B cell (primary cell): ENCODE data around the gene NT5C. TPM values are rescaled to one million over a fixed set of nuclear protein-coding genes. Genes with fewer than 3 reads are reported as not detected.
A peak's percentile ranks its signal among the peaks of the same experiment; 100 is the strongest.

Source experiments
- ATAC-seq: fragments of 200-7000 bp; cut with Tn5 transposase; one replicate; pipeline ENCODE4 v1.10.0; 2021; ENCODE audit warnings: low read depth, mild to moderate bottlenecking, moderate number of reproducible peaks, moderate library complexity
- CTCF ChIA-PET: fragments of 350-600 bp; sonication (Branson Sonifier 250); formaldehyde crosslinking; loops from one replicate; lab custom pipeline; 2021; ENCODE audit warnings: antibody characterized with exemption, inconsistent platforms; lab: Charles Lee
- POLR2A ChIA-PET: fragments of 350-600 bp; sonication (Branson Sonifier 250); formaldehyde crosslinking; loops from one replicate; lab custom pipeline; 2021; ENCODE audit warnings: antibody characterized with exemption; lab: Charles Lee
- DNase-seq: peaks from one replicate; pipeline ENCODE4 v3.0.0; 2013
- H2AFZ ChIP-seq: 2 replicates; pipeline ENCODE4 v1.6.1; 2012; ENCODE audit warnings: mild to moderate bottlenecking, low read depth, low read length; ENCODE audit not compliant: insufficient read depth, poor library complexity, severe bottlenecking
- H3K27ac ChIP-seq, 2 donors: 1 replicate in 1 of 2; 2 replicates in 1 of 2; pipeline ENCODE4 v1.5.1; 2012 to 2013; ENCODE audit warnings: low read length in 2 of 2, mild to moderate bottlenecking in 2 of 2, moderate library complexity in 1 of 2
- H3K27me3 ChIP-seq, 4 experiments: fragments of 200-600 bp in 1 of 4; sonication (generic) in 1 of 4; replicated peaks in 1 of 4; 1 replicate in 2 of 4; 2 replicates in 2 of 4; pipeline versions ENCODE4 v1.6.1 to v1.7.0; 2013 to 2016; ENCODE audit warnings: low read length in 3 of 4, mild to moderate bottlenecking in 2 of 4, mixed read lengths in 1 of 4, moderate library complexity in 1 of 4; ENCODE audit not compliant: insufficient read depth in 4 of 4, control insufficient read depth in 3 of 4; ENCODE audit errors: control extremely low read depth in 1 of 4
- H3K36me3 ChIP-seq, 2 experiments: replicated peaks in 1 of 2; 1 replicate in 1 of 2; 2 replicates in 1 of 2; pipeline versions ENCODE4 v1.6.1 to v1.7.1; 2013; ENCODE audit warnings: low read length in 1 of 2; ENCODE audit not compliant: insufficient read depth in 2 of 2, control insufficient read depth in 1 of 2; ENCODE audit errors: control extremely low read depth in 1 of 2, extremely low read depth in 1 of 2
- H3K4me1 ChIP-seq, 2 donors: fragments of 200-600 bp in 1 of 2; sonication (generic) in 1 of 2; 1 replicate in 1 of 2; 2 replicates in 1 of 2; pipeline versions ENCODE4 v1.5.1 to v1.6.1; 2013 to 2017; ENCODE audit warnings: low read length in 2 of 2; ENCODE audit not compliant: control insufficient read depth in 2 of 2, insufficient read depth in 2 of 2
- H3K4me2 ChIP-seq: replicated peaks from 2 replicates; pipeline ENCODE3; 2012; ENCODE audit warnings: mild to moderate bottlenecking, low read depth, low read length; ENCODE audit not compliant: poor library complexity, severe bottlenecking
- H3K4me3 ChIP-seq, 5 experiments: fragments of 200-600 bp in 1 of 5; sonication (generic) in 1 of 5; 1 replicate in 3 of 5; 2 replicates in 2 of 5; pipeline versions ENCODE4 v1.5.1 to v1.7.0; 2011 to 2016; ENCODE audit warnings: low read length in 4 of 5, mild to moderate bottlenecking in 4 of 5, low read depth in 2 of 5, control low read depth in 1 of 5, moderate library complexity in 1 of 5; ENCODE audit not compliant: insufficient read depth in 1 of 5; ENCODE audit errors: control extremely low read depth in 1 of 5, extremely low read depth in 1 of 5
- H3K79me2 ChIP-seq: fragments of 200-600 bp; sonication (generic); one replicate; pipeline ENCODE4 v1.6.0; 2016; ENCODE audit warnings: low read length; ENCODE audit not compliant: control insufficient read depth, insufficient read depth
- H3K9ac ChIP-seq: fragments of 200-600 bp; sonication (generic); 2 replicates; pipeline ENCODE4 v1.6.1; 2017; ENCODE audit warnings: mild to moderate bottlenecking, low read length, moderate library complexity
- H3K9me3 ChIP-seq, 3 donors: one replicate each; pipeline versions ENCODE4 v1.6.1 to v1.7.1; 2013; ENCODE audit warnings: low read length in 2 of 3; ENCODE audit not compliant: control insufficient read depth in 2 of 3, insufficient read depth in 1 of 3; ENCODE audit errors: control extremely low read depth in 1 of 3
- H4K20me1 ChIP-seq: 2 replicates; pipeline ENCODE4 v1.6.0; 2012; ENCODE audit warnings: mild to moderate bottlenecking, low read length; ENCODE audit not compliant: insufficient read depth, control insufficient read depth, poor library complexity, severe bottlenecking
- H3K27ac Mint-ChIP-seq: one replicate; pipeline ENCODE4 v1.8.0; 2021; ENCODE audit warnings: mixed read lengths
- H3K27me3 Mint-ChIP-seq: one replicate; pipeline ENCODE4 v1.8.0; 2021; ENCODE audit warnings: mixed read lengths
- H3K4me1 Mint-ChIP-seq: one replicate; pipeline ENCODE4 v1.8.0; 2021; ENCODE audit warnings: mixed read lengths
- H3K4me3 Mint-ChIP-seq: one replicate; pipeline ENCODE4 v1.8.0; 2021; ENCODE audit warnings: mixed read lengths
- H3K9me3 Mint-ChIP-seq: one replicate; pipeline ENCODE4 v1.8.0; 2022; ENCODE audit warnings: mixed read lengths; ENCODE audit not compliant: insufficient read depth
- EZH2 ChIP-seq: IDR thresholded peaks from 2 replicates; pipeline ENCODE4 v1.6.1; 2012; ENCODE audit warnings: borderline replicate concordance, low read depth, mild to moderate bottlenecking, moderate library complexity, low read length; ENCODE audit not compliant: insufficient read depth, poor library complexity, severe bottlenecking
- WGBS: methylation state at CpG from one replicate; pipeline ENCODE4 v1.1.5; 2013; ENCODE audit warnings: missing lambda C conversion rate; ENCODE audit not compliant: insufficient coverage; 5-methylcytosine and 5-hydroxymethylcytosine counted together
- intact Hi-C: fragments of 100-400 bp; cut with micrococcal nuclease; formaldehyde crosslinking; loops from one replicate; pipeline ENCODE4 v1.10.0; 2022
- polyA plus RNA-seq: library from polyadenylated mRNA; depleted of rRNA; stranded (reverse); fragments of >200 nt; gene quantifications from 2 replicates; pipeline ENCODE4 v1.2.3, GENCODE V29; 2012
- total RNA-seq, 2 donors: library from RNA; stranded (reverse); fragments of 120-200 nt in 1 of 2; gene quantifications; 1 replicate in 1 of 2; 2 replicates in 1 of 2; pipeline versions ENCODE4 v1.2.3 to v1.2.4, GENCODE V29; 2013 to 2022
- TF ChIP-seq, protein P1 (sequence below): fragments of 200-600 bp; IDR thresholded peaks from one replicate; pipeline ENCODE4 v1.8.0; 2022; ENCODE audit warnings: antibody characterized with exemption, mild to moderate bottlenecking

The NT5C gene
- total and polyA plus RNA-seq, 2 donors (not counting 1 experiment from before 2014, with no cell fraction given) = 98.9 to 184 TPM

DNA sequence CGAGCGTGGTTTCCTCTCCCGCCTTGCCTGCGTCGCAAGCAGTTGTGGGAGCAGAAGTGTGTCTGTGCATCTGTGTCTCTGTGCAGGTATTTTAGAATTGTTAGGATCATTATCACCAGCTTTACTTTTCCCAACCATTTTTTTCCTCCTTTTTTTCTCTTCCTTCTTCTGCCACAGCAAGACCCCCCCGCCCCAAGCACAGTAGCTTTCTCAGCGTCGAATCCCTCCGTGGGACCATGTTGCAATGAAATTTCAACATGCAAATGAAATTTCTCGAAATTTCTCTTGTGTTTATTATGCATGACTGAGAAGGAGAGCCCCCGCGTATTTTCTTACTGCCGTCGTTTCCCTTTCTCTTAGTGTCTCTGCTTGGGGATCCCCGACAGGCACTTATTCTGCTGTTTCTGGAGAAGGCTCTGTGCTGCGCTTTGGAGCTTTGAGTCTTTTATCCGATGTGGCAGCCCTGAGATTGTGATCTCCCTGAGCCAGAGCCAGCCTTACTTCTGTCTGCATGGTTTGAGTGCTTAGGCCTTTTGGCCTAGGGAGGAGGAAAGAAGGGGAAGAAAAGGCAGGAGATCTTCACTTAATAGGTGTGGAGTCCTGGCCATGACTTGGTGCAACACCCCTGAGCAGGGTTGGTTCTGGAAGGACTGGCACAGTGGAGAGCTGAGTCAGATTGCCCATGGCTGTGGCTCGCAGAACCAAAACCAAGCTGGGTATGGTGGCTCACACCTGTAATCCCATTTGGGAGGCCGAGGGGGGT, 16.8 kb downstream of the NT5C start:
- TF ChIP-seq EZH2 = no peak
- TF ChIP-seq, protein P1, sequence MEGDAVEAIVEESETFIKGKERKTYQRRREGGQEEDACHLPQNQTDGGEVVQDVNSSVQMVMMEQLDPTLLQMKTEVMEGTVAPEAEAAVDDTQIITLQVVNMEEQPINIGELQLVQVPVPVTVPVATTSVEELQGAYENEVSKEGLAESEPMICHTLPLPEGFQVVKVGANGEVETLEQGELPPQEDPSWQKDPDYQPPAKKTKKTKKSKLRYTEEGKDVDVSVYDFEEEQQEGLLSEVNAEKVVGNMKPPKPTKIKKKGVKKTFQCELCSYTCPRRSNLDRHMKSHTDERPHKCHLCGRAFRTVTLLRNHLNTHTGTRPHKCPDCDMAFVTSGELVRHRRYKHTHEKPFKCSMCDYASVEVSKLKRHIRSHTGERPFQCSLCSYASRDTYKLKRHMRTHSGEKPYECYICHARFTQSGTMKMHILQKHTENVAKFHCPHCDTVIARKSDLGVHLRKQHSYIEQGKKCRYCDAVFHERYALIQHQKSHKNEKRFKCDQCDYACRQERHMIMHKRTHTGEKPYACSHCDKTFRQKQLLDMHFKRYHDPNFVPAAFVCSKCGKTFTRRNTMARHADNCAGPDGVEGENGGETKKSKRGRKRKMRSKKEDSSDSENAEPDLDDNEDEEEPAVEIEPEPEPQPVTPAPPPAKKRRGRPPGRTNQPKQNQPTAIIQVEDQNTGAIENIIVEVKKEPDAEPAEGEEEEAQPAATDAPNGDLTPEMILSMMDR = no peak
- Histone ChIP-seq H3K9me3 (no peaks in the 10 kb centered on the region), H3K27ac (peak overlapping the region; percentile 49 to 72), H4K20me1 (peaks cover 6% of the 10 kb centered on the region), H2AFZ (peak overlapping the region; percentile 86), H3K4me3 (peak overlapping the region; percentile 51 to 81 (median 60)), H3K36me3 (no peaks in the 10 kb centered on the region), H3K9ac (peak overlapping the region; percentile 71), H3K79me2 (peaks cover 40% of the 10 kb centered on the region), H3K4me2 (peak overlapping the region; percentile 82), H3K4me1 (peaks cover 52 to 62% of the 10 kb centered on the region in 2 donors), H3K27me3 (no peaks in the 10 kb centered on the region)
- Mint-ChIP-seq H3K4me3 (peak overlapping the region; percentile 93), H3K4me1 (peaks cover 64% of the 10 kb centered on the region), H3K9me3 (no peaks in the 10 kb centered on the region), H3K27ac (peak overlapping the region; percentile 94), H3K27me3 (no peaks in the 10 kb centered on the region)
- POLR2A ChIA-PET = interaction anchor here (0.6 to 5.4 kb wide), 13 partner anchors 9 to 481 kb away, joined by 3 to 49 read pairs (median 6); partner anchors contain the start of genes JPT1, MIF4GD, MRPL58 and NT5C
- peak; percentile 71 for DNase-seq
- ATAC-seq = peak; percentile 19
- 10% methylated on average over 13 of the region's 19 CpGs for WGBS
- intact Hi-C loops = loop anchor here (1.0 kb wide), 7 partner anchors 17 to 298 kb away; partner anchors contain the start of genes JPT1 and NT5C
- CTCF ChIA-PET = interaction anchor here (0.6 to 11.4 kb wide), 62 partner anchors 10 to 453 kb away, joined by 3 to 373 read pairs (median 6); partner anchors contain the start of genes HID1, JPT1, MIF4GD and MRPS7
